Measurements from ENCODE around the gene GSG1L. TPM values are rescaled to one million over a fixed set of nuclear protein-coding genes. Genes with fewer than 3 reads are reported as not detected.

GSG1L gene
- total and polyA plus RNA-seq, 9 of the 15 experiments (the other 6 are each of a cell fraction or from before 2014, with no cell fraction given), result not detected

- TF ChIP-seq AFF4 (CRISPR knock-in tag; IDR thresholded peaks at IDR 0.05), result no peak
- TF ChIP-seq TAF1 (IDR thresholded peaks at IDR 0.05; ENCODE audit: control insufficient read depth, extremely low read depth, insufficient read depth, low read length, severe bottlenecking), result no peak
- TF ChIP-seq, protein P1, sequence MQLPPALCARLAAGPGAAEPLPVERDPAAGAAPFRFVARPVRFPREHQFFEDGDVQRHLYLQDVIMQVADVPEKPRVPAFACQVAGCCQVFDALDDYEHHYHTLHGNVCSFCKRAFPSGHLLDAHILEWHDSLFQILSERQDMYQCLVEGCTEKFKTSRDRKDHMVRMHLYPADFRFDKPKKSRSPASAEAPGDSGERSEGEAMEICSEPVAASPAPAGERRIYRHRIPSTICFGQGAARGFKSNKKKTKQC (CRISPR knock-in tag; IDR thresholded peaks at IDR 0.05), result no peak
- no peak for TF ChIP-seq GABPB1 (CRISPR knock-in tag; IDR thresholded peaks at IDR 0.05)
- TF ChIP-seq PREB (CRISPR knock-in tag; IDR thresholded peaks at IDR 0.05), result no peak
- no peak for TF ChIP-seq ZNF354B (CRISPR knock-in tag; IDR thresholded peaks at IDR 0.05)
- no peak for TF ChIP-seq ZSCAN29 (IDR thresholded peaks at IDR 0.05)
- no peak for TF ChIP-seq TEAD4 (IDR thresholded peaks at IDR 0.05; ENCODE audit: low read length)
- TF ChIP-seq TEAD4 (CRISPR knock-in tag; IDR thresholded peaks at IDR 0.05; ENCODE audit: borderline replicate concordance), result no peak
- no peak for TF ChIP-seq SRF (CRISPR knock-in tag; IDR thresholded peaks at IDR 0.05)
Observed at GRCh38 chr16:27775254-27775653, 288.3 kb downstream of the GSG1L start (continued).

Measured in K562 (cell line).